ENCODE measurements around the gene RNF225. TPM values are rescaled to one million over a fixed set of nuclear protein-coding genes. Genes with fewer than 3 reads are reported as not detected.

RNF225 gene
- total RNA-seq, 3 donors from 2014 or later (not counting 1 experiment from before 2014, with no cell fraction given), result 0.39 TPM; not detected in 2

- no peak for TF ChIP-seq CTCF (IDR thresholded peaks at IDR 0.05)
- H3K9me3 Mint-ChIP-seq, result no peaks in the 10 kb centered on the region
- Histone ChIP-seq H3K36me3 (ENCODE audit: control insufficient read depth, insufficient read depth, low read length) (no peaks in the 10 kb centered on the region), H3K9me3 (ENCODE audit: control insufficient read depth, insufficient read depth, low read length) (no peaks in the 10 kb centered on the region), H3K27ac (ENCODE audit: low read length) (no peak overlapping the region), H3K4me3 (ENCODE audit: low read length) (no peak overlapping the region), H3K4me1 (ENCODE audit: control insufficient read depth, insufficient read depth, low read length) (peaks cover 5% of the 10 kb centered on the region), H3K27me3 (ENCODE audit: control insufficient read depth, insufficient read depth, low read length) (no peaks in the 10 kb centered on the region)
- no peak for DNase-seq
- 96% methylated on average over 106 of the region's 106 CpGs for WGBS (ENCODE audit: insufficient coverage)
- H3K4me3 Mint-ChIP-seq, result no peak overlapping the region
- no peaks in the 10 kb centered on the region for H3K27me3 Mint-ChIP-seq (ENCODE audit: low read depth in 2 of 2)
- H3K4me1 Mint-ChIP-seq, result peaks cover 1 to 2% of the 10 kb centered on the region in 2 donors
- no peak for ATAC-seq
- intact Hi-C loops (cut with micrococcal nuclease), result no loop called here
- no peak overlapping the region for H3K27ac Mint-ChIP-seq
- no peaks in the 10 kb centered on the region for H3K36me3 Mint-ChIP-seq
Observed at GRCh38 chr19:58367698-58368454, 27.6 kb upstream of the RNF225 start.

- DNase-seq, result no peak
- Histone ChIP-seq H3K27me3 (ENCODE audit: control insufficient read depth, insufficient read depth, low read length) (no peaks in the 10 kb centered on the region), H3K4me1 (ENCODE audit: control insufficient read depth, insufficient read depth, low read length) (no peaks in the 10 kb centered on the region), H3K36me3 (ENCODE audit: control insufficient read depth, insufficient read depth, low read length) (no peaks in the 10 kb centered on the region), H3K27ac (ENCODE audit: low read length) (no peak overlapping the region), H3K9me3 (ENCODE audit: control insufficient read depth, insufficient read depth, low read length) (no peaks in the 10 kb centered on the region), H3K4me3 (ENCODE audit: low read length) (no peak overlapping the region)
- WGBS (ENCODE audit: insufficient coverage), result 97% methylated on average over 68 of the region's 68 CpGs
- Mint-ChIP-seq H3K27ac (no peak overlapping the region), H3K36me3 (no peaks in the 10 kb centered on the region), H3K4me1 (no peaks in the 10 kb centered on the region), H3K27me3 (ENCODE audit: low read depth in 2 of 2) (no peaks in the 10 kb centered on the region), H3K4me3 (no peak overlapping the region), H3K9me3 (no peaks in the 10 kb centered on the region)
- no peak for TF ChIP-seq CTCF (IDR thresholded peaks at IDR 0.05)
- intact Hi-C loops (cut with micrococcal nuclease), result no loop called here
- no peak for ATAC-seq
Observed at GRCh38 chr19:58368561-58369360, 26.7 kb upstream of the RNF225 start.

- intact Hi-C loops (cut with micrococcal nuclease), result no loop called here
- no peak for ATAC-seq
- 88% methylated on average over 15 of the region's 15 CpGs for WGBS (ENCODE audit: insufficient coverage)
- no peak overlapping the region for H3K4me3 ChIP-seq (ENCODE audit: low read length)
- no peaks in the 10 kb centered on the region for H3K9me3 Mint-ChIP-seq
- H3K36me3 ChIP-seq (ENCODE audit: control insufficient read depth, insufficient read depth, low read length), result no peaks in the 10 kb centered on the region
- no peaks in the 10 kb centered on the region for H3K36me3 Mint-ChIP-seq
- TF ChIP-seq CTCF (IDR thresholded peaks at IDR 0.05), result no peak
- no peak overlapping the region for H3K27ac Mint-ChIP-seq
- no peaks in the 10 kb centered on the region for H3K27me3 ChIP-seq (ENCODE audit: control insufficient read depth, insufficient read depth, low read length)
- H3K4me1 Mint-ChIP-seq, result no peaks in the 10 kb centered on the region
- no peaks in the 10 kb centered on the region for H3K9me3 ChIP-seq (ENCODE audit: control insufficient read depth, insufficient read depth, low read length)
- no peaks in the 10 kb centered on the region for H3K27me3 Mint-ChIP-seq (ENCODE audit: low read depth in 2 of 2)
- H3K4me3 Mint-ChIP-seq, result no peak overlapping the region
- DNase-seq, result no peak
- H3K27ac ChIP-seq (ENCODE audit: low read length), result no peak overlapping the region
- H3K4me1 ChIP-seq (ENCODE audit: control insufficient read depth, insufficient read depth, low read length), result no peaks in the 10 kb centered on the region
Observed at GRCh38 chr19:58372311-58373133, 22.9 kb upstream of the RNF225 start.
